Measurements from ENCODE around the gene COL25A1. TPM values are rescaled to one million over a fixed set of nuclear protein-coding genes. Genes with fewer than 3 reads are reported as not detected.

COL25A1 gene
- total RNA-seq, 1 experiment from 2014 or later, result not detected

DNA sequence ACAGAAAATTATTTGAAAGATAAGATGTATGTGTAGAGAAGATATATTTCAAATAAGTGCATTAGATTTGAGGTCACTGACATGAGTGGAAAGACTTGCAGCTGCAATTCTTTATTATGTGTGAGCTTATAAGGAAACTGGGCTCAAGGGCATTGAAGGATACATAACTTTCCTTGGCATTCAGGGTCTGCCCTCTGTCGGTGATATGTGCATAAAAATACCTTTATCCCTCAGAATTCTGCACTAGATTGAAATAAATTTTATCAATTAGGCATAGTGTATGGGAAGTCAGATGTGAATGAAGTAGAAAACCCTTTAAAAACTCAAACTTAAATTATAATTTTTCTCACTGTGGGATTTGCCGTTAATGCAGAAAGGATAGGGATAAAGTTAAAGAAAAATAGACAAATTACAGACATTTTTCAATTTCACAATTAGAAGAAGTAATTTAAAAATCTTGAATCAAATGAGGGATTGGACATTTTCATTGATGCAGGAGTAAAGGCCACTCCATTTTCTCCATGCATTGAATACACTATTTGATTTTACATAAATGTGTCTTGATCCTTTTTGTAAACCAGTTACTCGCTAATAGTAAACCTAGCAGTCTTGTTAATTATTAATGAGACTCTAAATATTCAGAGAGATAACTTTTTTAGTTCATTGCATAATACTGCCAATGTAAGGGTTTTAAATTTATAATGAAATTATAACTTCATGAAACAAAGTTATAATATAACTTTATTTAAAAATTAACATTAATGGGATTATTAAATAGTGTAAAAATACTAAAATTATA is 518.6 kb downstream of the COL25A1 start:
- intact Hi-C loops (cut with micrococcal nuclease; ENCODE audit: unreplicated experiment) (loop anchor here (5.0 kb wide), 1 partner anchor 102 kb away; no protein-coding TSS in a partner anchor), in situ Hi-C loops (cut with HindIII; ENCODE audit: low pct_unique_long_range_greater_than_20kb, low sequenced_read_pairs) (no loop called here)
- Histone ChIP-seq H3K27ac (ENCODE audit: low read length) (no peak overlapping the region), H3K9me3 (ENCODE audit: control insufficient read depth, insufficient read depth, low read depth, low read length) (no peaks in the 10 kb centered on the region), H3K36me3 (ENCODE audit: control insufficient read depth, insufficient read depth, low read length) (no peaks in the 10 kb centered on the region), H3K4me3 (ENCODE audit: low read depth in 2 of 2, low read length in 2 of 2) (no peak overlapping the region), H3K4me1 (ENCODE audit: control insufficient read depth, insufficient read depth, low read length) (no peaks in the 10 kb centered on the region), H3K27me3 (ENCODE audit: control insufficient read depth, insufficient read depth, low read length) (no peaks in the 10 kb centered on the region)
- DNase-seq (ENCODE audit: low read depth, low spot score) (no peak), ATAC-seq (no peak)
- TF ChIP-seq SIN3A (IDR thresholded peaks at IDR 0.05; ENCODE audit: borderline replicate concordance, insufficient read depth, low read depth, low read length) (no peak), POLR2AphosphoS5 (IDR thresholded peaks at IDR 0.05; ENCODE audit: low read depth, low read length) (no peak), TCF7L2 (IDR thresholded peaks at IDR 0.05; ENCODE audit: low read depth, low read length) (no peak)
- TF ChIP-seq, protein P1, sequence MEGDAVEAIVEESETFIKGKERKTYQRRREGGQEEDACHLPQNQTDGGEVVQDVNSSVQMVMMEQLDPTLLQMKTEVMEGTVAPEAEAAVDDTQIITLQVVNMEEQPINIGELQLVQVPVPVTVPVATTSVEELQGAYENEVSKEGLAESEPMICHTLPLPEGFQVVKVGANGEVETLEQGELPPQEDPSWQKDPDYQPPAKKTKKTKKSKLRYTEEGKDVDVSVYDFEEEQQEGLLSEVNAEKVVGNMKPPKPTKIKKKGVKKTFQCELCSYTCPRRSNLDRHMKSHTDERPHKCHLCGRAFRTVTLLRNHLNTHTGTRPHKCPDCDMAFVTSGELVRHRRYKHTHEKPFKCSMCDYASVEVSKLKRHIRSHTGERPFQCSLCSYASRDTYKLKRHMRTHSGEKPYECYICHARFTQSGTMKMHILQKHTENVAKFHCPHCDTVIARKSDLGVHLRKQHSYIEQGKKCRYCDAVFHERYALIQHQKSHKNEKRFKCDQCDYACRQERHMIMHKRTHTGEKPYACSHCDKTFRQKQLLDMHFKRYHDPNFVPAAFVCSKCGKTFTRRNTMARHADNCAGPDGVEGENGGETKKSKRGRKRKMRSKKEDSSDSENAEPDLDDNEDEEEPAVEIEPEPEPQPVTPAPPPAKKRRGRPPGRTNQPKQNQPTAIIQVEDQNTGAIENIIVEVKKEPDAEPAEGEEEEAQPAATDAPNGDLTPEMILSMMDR (IDR thresholded peaks at IDR 0.05), result no peak; the same call in 1 of the 2 replicates
- TF ChIP-seq, protein P2, sequence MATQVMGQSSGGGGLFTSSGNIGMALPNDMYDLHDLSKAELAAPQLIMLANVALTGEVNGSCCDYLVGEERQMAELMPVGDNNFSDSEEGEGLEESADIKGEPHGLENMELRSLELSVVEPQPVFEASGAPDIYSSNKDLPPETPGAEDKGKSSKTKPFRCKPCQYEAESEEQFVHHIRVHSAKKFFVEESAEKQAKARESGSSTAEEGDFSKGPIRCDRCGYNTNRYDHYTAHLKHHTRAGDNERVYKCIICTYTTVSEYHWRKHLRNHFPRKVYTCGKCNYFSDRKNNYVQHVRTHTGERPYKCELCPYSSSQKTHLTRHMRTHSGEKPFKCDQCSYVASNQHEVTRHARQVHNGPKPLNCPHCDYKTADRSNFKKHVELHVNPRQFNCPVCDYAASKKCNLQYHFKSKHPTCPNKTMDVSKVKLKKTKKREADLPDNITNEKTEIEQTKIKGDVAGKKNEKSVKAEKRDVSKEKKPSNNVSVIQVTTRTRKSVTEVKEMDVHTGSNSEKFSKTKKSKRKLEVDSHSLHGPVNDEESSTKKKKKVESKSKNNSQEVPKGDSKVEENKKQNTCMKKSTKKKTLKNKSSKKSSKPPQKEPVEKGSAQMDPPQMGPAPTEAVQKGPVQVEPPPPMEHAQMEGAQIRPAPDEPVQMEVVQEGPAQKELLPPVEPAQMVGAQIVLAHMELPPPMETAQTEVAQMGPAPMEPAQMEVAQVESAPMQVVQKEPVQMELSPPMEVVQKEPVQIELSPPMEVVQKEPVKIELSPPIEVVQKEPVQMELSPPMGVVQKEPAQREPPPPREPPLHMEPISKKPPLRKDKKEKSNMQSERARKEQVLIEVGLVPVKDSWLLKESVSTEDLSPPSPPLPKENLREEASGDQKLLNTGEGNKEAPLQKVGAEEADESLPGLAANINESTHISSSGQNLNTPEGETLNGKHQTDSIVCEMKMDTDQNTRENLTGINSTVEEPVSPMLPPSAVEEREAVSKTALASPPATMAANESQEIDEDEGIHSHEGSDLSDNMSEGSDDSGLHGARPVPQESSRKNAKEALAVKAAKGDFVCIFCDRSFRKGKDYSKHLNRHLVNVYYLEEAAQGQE (IDR thresholded peaks at IDR 0.05; ENCODE audit: insufficient read depth in 1 of 2, low read depth in 2 of 2, low read length in 1 of 2), result no peak
- BruUV-seq (replicated peaks), result no TSS peak
- ChIA-PET CTCF (interaction anchor here (1.2 kb wide), 1 partner anchor 100 kb away, joined by 3 read pairs; no protein-coding TSS in a partner anchor), POLR2A (no interaction called here)

DNA sequence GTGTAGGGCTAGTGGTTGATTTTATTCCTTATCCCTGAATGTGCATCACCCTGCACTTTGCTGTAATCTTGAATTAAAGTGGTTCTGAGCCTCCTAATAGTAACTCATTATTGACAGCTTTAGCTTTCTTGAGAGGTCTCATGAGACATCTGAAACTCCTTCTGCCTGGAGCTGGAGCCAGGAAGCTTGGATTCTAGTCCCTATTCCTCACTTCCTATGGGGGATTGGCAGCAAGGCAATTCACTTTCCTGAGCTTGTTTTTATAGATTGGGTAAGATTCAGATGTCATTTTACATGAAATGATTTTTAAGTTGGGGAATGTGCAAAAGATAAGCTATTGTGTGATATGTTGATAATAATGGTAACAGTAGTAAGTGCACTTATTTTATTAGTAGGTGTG is 522.5 kb downstream of the COL25A1 start:
- BruUV-seq (replicated peaks), result no TSS peak
- in situ Hi-C loops (cut with HindIII; ENCODE audit: low pct_unique_long_range_greater_than_20kb, low sequenced_read_pairs) (no loop called here), intact Hi-C loops (cut with micrococcal nuclease; ENCODE audit: unreplicated experiment) (loop anchor here (5.0 kb wide), 1 partner anchor 98 kb away; no protein-coding TSS in a partner anchor)

More for the DNA sequence above, 522.5 kb downstream of the COL25A1 start:
- TF ChIP-seq POLR2AphosphoS5 (IDR thresholded peaks at IDR 0.05; ENCODE audit: low read depth, low read length) (no peak), TCF7L2 (IDR thresholded peaks at IDR 0.05; ENCODE audit: low read depth, low read length) (no peak), SIN3A (IDR thresholded peaks at IDR 0.05; ENCODE audit: borderline replicate concordance, insufficient read depth, low read depth, low read length) (no peak)
- TF ChIP-seq, protein P2 (IDR thresholded peaks at IDR 0.05; ENCODE audit: insufficient read depth in 1 of 2, low read depth in 2 of 2, low read length in 1 of 2), result no peak
- TF ChIP-seq, protein P1 (IDR thresholded peaks at IDR 0.05), result no peak
- no peaks in the 10 kb centered on the region for H3K9me3 ChIP-seq (ENCODE audit: control insufficient read depth, insufficient read depth, low read depth, low read length)
- no peak for DNase-seq (ENCODE audit: low read depth, low spot score)
- no peak overlapping the region for H3K27ac ChIP-seq (ENCODE audit: low read length)
- POLR2A ChIA-PET, result no interaction called here
- no peaks in the 10 kb centered on the region for H3K27me3 ChIP-seq (ENCODE audit: control insufficient read depth, insufficient read depth, low read length)
- H3K4me3 ChIP-seq (ENCODE audit: low read depth in 2 of 2, low read length in 2 of 2), result no peak overlapping the region
- CTCF ChIA-PET, result no interaction called here
- no peak for ATAC-seq
- no peaks in the 10 kb centered on the region for H3K36me3 ChIP-seq (ENCODE audit: control insufficient read depth, insufficient read depth, low read length)
- H3K4me1 ChIP-seq (ENCODE audit: control insufficient read depth, insufficient read depth, low read length), result no peaks in the 10 kb centered on the region

All from Panc1 (cell line).